Measurements from ENCODE around the gene TOX3. TPM values are rescaled to one million over a fixed set of nuclear protein-coding genes. Genes with fewer than 3 reads are reported as not detected.

TOX3 gene
- total RNA-seq, 2 donors from 2014 or later = not detected

DNA sequence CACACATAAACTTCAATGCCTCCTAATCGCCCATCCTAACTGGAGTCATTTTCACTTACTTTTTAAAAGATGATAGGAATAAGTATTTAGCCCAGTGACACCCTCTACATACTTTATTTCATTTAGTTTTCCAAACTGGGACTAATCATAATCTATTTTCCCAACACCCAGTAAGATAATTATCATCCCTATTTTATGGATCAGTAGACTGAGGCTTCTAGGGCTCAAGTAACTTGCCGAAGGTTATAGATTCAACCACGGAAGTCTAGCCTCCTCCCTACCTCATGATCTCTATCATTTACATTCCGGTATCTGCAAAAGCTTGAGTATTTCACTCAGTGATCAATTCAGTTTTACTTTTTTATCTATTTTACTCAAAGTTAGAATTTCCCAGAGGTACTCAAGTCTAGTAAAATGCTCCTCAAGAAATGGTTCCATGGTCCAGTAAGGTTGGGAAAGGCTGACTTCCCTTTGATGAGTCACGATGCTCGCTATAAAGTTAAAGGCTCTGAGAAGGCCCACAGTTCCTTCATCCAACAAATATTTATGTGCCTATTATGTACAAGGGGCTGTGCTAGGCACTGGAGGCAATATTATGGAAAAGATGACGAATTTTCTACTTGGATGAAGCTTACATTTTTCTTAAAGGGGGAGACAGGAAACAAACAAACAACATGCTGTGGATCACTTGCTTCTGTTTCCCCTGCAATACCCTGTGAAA lies 75.1 kb downstream of the TOX3 start:
- no peak overlapping the region for H3K4me3 ChIP-seq
- no peaks in the 10 kb centered on the region for H3K36me3 ChIP-seq
- no peak for DNase-seq (ENCODE audit: low spot score)
- no peaks in the 10 kb centered on the region for H3K27me3 ChIP-seq
- H3K27ac ChIP-seq = no peak overlapping the region
- no peaks in the 10 kb centered on the region for H3K4me1 ChIP-seq
- peaks cover 0 to 3% of the 10 kb centered on the region in 2 donors for H3K9me3 ChIP-seq
- no peak for TF ChIP-seq CTCF (IDR thresholded peaks at IDR 0.05)

- peaks cover 0 to 3% of the 10 kb centered on the region in 2 donors for H3K9me3 ChIP-seq
- no peak for TF ChIP-seq CTCF (IDR thresholded peaks at IDR 0.05)
Observed at GRCh38 chr16:52470585-52470984, 76.4 kb downstream of the TOX3 start.

DNA sequence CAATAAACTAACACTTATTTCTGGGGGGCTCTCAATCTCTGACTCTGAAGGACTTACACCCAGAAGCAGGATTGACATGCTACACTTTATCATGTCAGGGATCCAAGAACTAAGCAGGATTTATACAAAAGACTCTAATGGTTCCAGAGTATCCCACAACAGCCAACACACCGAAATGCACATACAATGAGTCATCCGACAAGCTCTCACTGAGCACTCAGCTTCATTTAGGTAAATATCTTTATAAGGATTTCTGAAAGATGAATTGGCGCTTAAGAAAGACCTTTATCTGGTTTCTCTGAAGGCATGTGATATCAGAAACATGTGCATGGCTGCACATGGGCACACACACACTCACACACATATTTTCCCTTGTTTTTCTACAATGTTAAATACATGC lies 77.2 kb downstream of the TOX3 start:
- Histone ChIP-seq H3K4me1 (no peaks in the 10 kb centered on the region), H3K9me3 (peaks cover 0 to 3% of the 10 kb centered on the region in 2 donors), H3K4me3 (no peak overlapping the region), H3K27me3 (no peaks in the 10 kb centered on the region), H3K27ac (no peak overlapping the region), H3K36me3 (no peaks in the 10 kb centered on the region)
- DNase-seq (ENCODE audit: low spot score) = no peak
- no peak for TF ChIP-seq CTCF (IDR thresholded peaks at IDR 0.05)

More at GRCh38 chr16:52470585-52470984, 76.4 kb downstream of the TOX3 start:
- Histone ChIP-seq H3K27ac (no peak overlapping the region), H3K36me3 (no peaks in the 10 kb centered on the region), H3K27me3 (no peaks in the 10 kb centered on the region), H3K4me3 (no peak overlapping the region), H3K4me1 (no peaks in the 10 kb centered on the region)
- DNase-seq (ENCODE audit: low spot score) = no peak

- no peaks in the 10 kb centered on the region for H3K36me3 ChIP-seq
- peaks cover 0 to 3% of the 10 kb centered on the region in 2 donors for H3K9me3 ChIP-seq
- H3K27me3 ChIP-seq = no peaks in the 10 kb centered on the region
- no peak for DNase-seq (ENCODE audit: low spot score)
- H3K4me3 ChIP-seq = no peak overlapping the region
- H3K4me1 ChIP-seq = no peaks in the 10 kb centered on the region
- H3K27ac ChIP-seq = no peak overlapping the region
- TF ChIP-seq CTCF (IDR thresholded peaks at IDR 0.05) = no peak
Observed at GRCh38 chr16:52469091-52469490, 77.9 kb downstream of the TOX3 start.

- DNase-seq (ENCODE audit: low spot score) = no peak
- no peak overlapping the region for H3K27ac ChIP-seq
- peaks cover 0 to 3% of the 10 kb centered on the region in 2 donors for H3K9me3 ChIP-seq
- H3K4me1 ChIP-seq = no peaks in the 10 kb centered on the region
- H3K4me3 ChIP-seq = no peak overlapping the region
- TF ChIP-seq CTCF (IDR thresholded peaks at IDR 0.05) = no peak
- no peaks in the 10 kb centered on the region for H3K27me3 ChIP-seq
- no peaks in the 10 kb centered on the region for H3K36me3 ChIP-seq
Observed at GRCh38 chr16:52467753-52468152, 79.2 kb downstream of the TOX3 start.

DNA sequence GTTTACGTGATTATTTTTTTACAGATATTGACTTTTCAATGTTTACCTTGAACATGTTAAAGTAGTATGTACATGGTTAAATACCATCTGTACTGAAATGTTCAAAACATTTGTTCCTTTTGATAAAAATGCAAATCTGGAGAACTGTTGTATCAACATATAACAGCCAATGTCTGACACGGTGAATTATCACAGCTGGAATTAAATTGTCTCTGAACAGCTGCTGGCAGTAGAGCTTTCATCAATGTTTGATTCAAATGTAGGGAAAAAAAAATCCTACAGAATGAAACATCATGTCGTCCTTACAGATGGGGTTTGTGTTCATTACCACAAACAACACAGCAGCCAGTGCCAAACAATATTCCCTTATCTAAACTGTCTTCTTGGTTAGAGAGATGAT lies 79.9 kb downstream of the TOX3 start:
- H3K4me3 ChIP-seq = no peak overlapping the region
- no peak overlapping the region for H3K27ac ChIP-seq
- H3K9me3 ChIP-seq = peaks cover 0 to 3% of the 10 kb centered on the region in 2 donors
- no peak for TF ChIP-seq CTCF (IDR thresholded peaks at IDR 0.05)
- no peaks in the 10 kb centered on the region for H3K4me1 ChIP-seq
- DNase-seq (ENCODE audit: low spot score) = no peak
- no peaks in the 10 kb centered on the region for H3K27me3 ChIP-seq
- no peaks in the 10 kb centered on the region for H3K36me3 ChIP-seq

Data from right atrium auricular region (tissue), 2 donors.